OCI-LY1 (cell line): ENCODE measurements around the gene VWA5B1.

Source experiments
- H2AFZ ChIP-seq: fragments of 200-600 bp; sonication (generic), shearing (Covaris generic); 2 replicates; pipeline ENCODE4 v1.6.0; 2014; ENCODE audit warnings: antibody characterized with exemption, mild to moderate bottlenecking, low read length
- H3F3A ChIP-seq: fragments of 200-600 bp; sonication (generic), shearing (Covaris generic); 2 replicates; pipeline ENCODE4 v1.6.0; 2014; ENCODE audit warnings: mild to moderate bottlenecking, antibody characterized with exemption, low read length, moderate library complexity; ENCODE audit not compliant: insufficient read depth
- H3K27ac ChIP-seq: fragments of 200-600 bp; sonication (generic); 2 replicates; pipeline ENCODE4 v1.5.1; 2014; ENCODE audit warnings: low read length, mixed run types, mild to moderate bottlenecking, low read depth; ENCODE audit not compliant: poor library complexity, severe bottlenecking
- H3K27me3 ChIP-seq: fragments of 200-600 bp; sonication (generic); 2 replicates; pipeline ENCODE4 v1.6.0; 2014; ENCODE audit warnings: antibody characterized with exemption, mild to moderate bottlenecking, low read length, moderate library complexity; ENCODE audit not compliant: insufficient read depth
- H3K36me3 ChIP-seq: fragments of 200-600 bp; sonication (generic); 2 replicates; pipeline ENCODE4 v1.6.1; 2014; ENCODE audit warnings: mild to moderate bottlenecking, antibody characterized with exemption, low read length, moderate library complexity, mixed read lengths; ENCODE audit not compliant: insufficient read depth
- H3K4me1 ChIP-seq: fragments of 200-600 bp; sonication (generic); 2 replicates; pipeline ENCODE4 v1.5.1; 2014; ENCODE audit warnings: mild to moderate bottlenecking, low read length, moderate library complexity; ENCODE audit not compliant: insufficient read depth, severe bottlenecking
- H3K4me2 ChIP-seq: fragments of 200-600 bp; sonication (generic), shearing (Covaris generic); 2 replicates; pipeline ENCODE4 v1.6.1; 2014; ENCODE audit warnings: low read length
- H3K4me3 ChIP-seq: fragments of 200-600 bp; sonication (generic); 2 replicates; pipeline ENCODE4 v1.5.1; 2014; ENCODE audit warnings: low read length, low read depth, mild to moderate bottlenecking, mixed read lengths; ENCODE audit not compliant: poor library complexity, severe bottlenecking
- H3K79me2 ChIP-seq: fragments of 200-600 bp; shearing (Covaris generic); 2 replicates; pipeline ENCODE4 v1.6.1; 2016; ENCODE audit warnings: mixed run types, low read length, mixed read lengths; ENCODE audit not compliant: insufficient read depth
- H3K9ac ChIP-seq: fragments of 200-600 bp; sonication (generic), shearing (Covaris generic); 2 replicates; pipeline ENCODE4 v1.6.1; 2014; ENCODE audit warnings: mild to moderate bottlenecking, low read length, mixed read lengths
- H3K9me2 ChIP-seq: fragments of 200-600 bp; sonication (generic), shearing (Covaris generic); 2 replicates; pipeline ENCODE4 v1.6.1; 2014; ENCODE audit warnings: low read depth, mild to moderate bottlenecking, low read length, mixed read lengths
- H3K9me3 ChIP-seq: fragments of 200-600 bp; shearing (Covaris generic); 2 replicates; pipeline ENCODE4 v1.6.1; 2014; ENCODE audit warnings: low read length, mixed read lengths
- H4K20me1 ChIP-seq: fragments of 200-600 bp; sonication (generic), shearing (Covaris generic); 2 replicates; pipeline ENCODE4 v1.6.0; 2016; ENCODE audit warnings: mild to moderate bottlenecking, low read length; ENCODE audit not compliant: insufficient read depth
- CTCF ChIP-seq: fragments of 200-600 bp; sonication (generic), shearing (Covaris generic); IDR thresholded peaks from 2 replicates; pipeline ENCODE4 v1.5.1; 2017; ENCODE audit warnings: mild to moderate bottlenecking, antibody characterized with exemption, low read length, moderate library complexity, mixed read lengths
- EZH2 ChIP-seq: fragments of 200-600 bp; sonication (generic), shearing (Covaris generic); IDR thresholded peaks from 2 replicates; pipeline ENCODE4 v1.8.0; 2017; ENCODE audit warnings: borderline replicate concordance, mixed run types, mild to moderate bottlenecking, antibody characterized with exemption, low read length, moderate library complexity, mixed read lengths

Gene VWA5B1

GRCh38 chr1:20380175-20380574 lies 89.5 kb downstream of the VWA5B1 start:
- no peak overlapping the region for H3K9ac ChIP-seq
- no peaks in the 10 kb centered on the region for H3K79me2 ChIP-seq
- TF ChIP-seq EZH2 = no peak
- no peaks in the 10 kb centered on the region for H3K36me3 ChIP-seq
- no peak overlapping the region for H2AFZ ChIP-seq
- no peaks in the 10 kb centered on the region for H3K4me1 ChIP-seq
- no peaks in the 10 kb centered on the region for H3F3A ChIP-seq
- no peaks in the 10 kb centered on the region for H3K9me3 ChIP-seq
- no peaks in the 10 kb centered on the region for H4K20me1 ChIP-seq
- H3K27ac ChIP-seq = no peak overlapping the region
- H3K9me2 ChIP-seq = no peaks in the 10 kb centered on the region
- no peaks in the 10 kb centered on the region for H3K27me3 ChIP-seq
- no peak overlapping the region for H3K4me3 ChIP-seq
- H3K4me2 ChIP-seq = no peak overlapping the region

- no peaks in the 10 kb centered on the region for H3K9me3 ChIP-seq
- no peak overlapping the region for H2AFZ ChIP-seq
- no peaks in the 10 kb centered on the region for H3K36me3 ChIP-seq
- no peak overlapping the region for H3K4me3 ChIP-seq
- no peaks in the 10 kb centered on the region for H3F3A ChIP-seq
- no peaks in the 10 kb centered on the region for H4K20me1 ChIP-seq
- H3K27ac ChIP-seq = no peak overlapping the region
- H3K27me3 ChIP-seq = no peaks in the 10 kb centered on the region; the same call in 1 of the 2 replicates
- no peaks in the 10 kb centered on the region for H3K9me2 ChIP-seq
- H3K9ac ChIP-seq = no peak overlapping the region
- no peak overlapping the region for H3K4me2 ChIP-seq
- no peaks in the 10 kb centered on the region for H3K79me2 ChIP-seq
- no peaks in the 10 kb centered on the region for H3K4me1 ChIP-seq
- TF ChIP-seq CTCF = no peak
- TF ChIP-seq EZH2 = no peak
These were observed 90.0 kb downstream of the VWA5B1 start for GRCh38 chr1:20380616-20381035.

GRCh38 chr1:20381045-20381641 lies 90.5 kb downstream of the VWA5B1 start:
- no peak overlapping the region for H2AFZ ChIP-seq
- H3K4me3 ChIP-seq = no peak overlapping the region
- no peaks in the 10 kb centered on the region for H3K79me2 ChIP-seq
- H3K27me3 ChIP-seq = no peaks in the 10 kb centered on the region; the same call in 1 of the 2 replicates
- no peaks in the 10 kb centered on the region for H3K4me1 ChIP-seq
- no peak overlapping the region for H3K9ac ChIP-seq
- H3K27ac ChIP-seq = no peak overlapping the region
- H3F3A ChIP-seq = no peaks in the 10 kb centered on the region
- no peak for TF ChIP-seq EZH2
- no peak for TF ChIP-seq CTCF
- H4K20me1 ChIP-seq = no peaks in the 10 kb centered on the region
- H3K4me2 ChIP-seq = no peak overlapping the region
- H3K9me3 ChIP-seq = no peaks in the 10 kb centered on the region
- H3K9me2 ChIP-seq = no peaks in the 10 kb centered on the region
- H3K36me3 ChIP-seq = no peaks in the 10 kb centered on the region

- no peak overlapping the region for H3K4me2 ChIP-seq
- H3K27ac ChIP-seq = no peak overlapping the region
- H3K79me2 ChIP-seq = no peaks in the 10 kb centered on the region
- H3K4me3 ChIP-seq = no peak overlapping the region
- H3K27me3 ChIP-seq = no peaks in the 10 kb centered on the region; the same call in 1 of the 2 replicates
- no peak for TF ChIP-seq CTCF
- TF ChIP-seq EZH2 = no peak
- no peaks in the 10 kb centered on the region for H3K9me2 ChIP-seq
- no peaks in the 10 kb centered on the region for H3K4me1 ChIP-seq
- no peaks in the 10 kb centered on the region for H3F3A ChIP-seq
- no peaks in the 10 kb centered on the region for H4K20me1 ChIP-seq
- H3K36me3 ChIP-seq = no peaks in the 10 kb centered on the region
- H2AFZ ChIP-seq = no peak overlapping the region
- H3K9me3 ChIP-seq = no peaks in the 10 kb centered on the region
- H3K9ac ChIP-seq = no peak overlapping the region
These were observed 91.3 kb downstream of the VWA5B1 start for GRCh38 chr1:20381961-20382360.
